Effector memory CD8-positive, alpha-beta T cell (primary cell): ENCODE measurements around the gene SLC34A1.
A peak's percentile ranks its signal among the peaks of the same experiment; 100 is the strongest.

Source experiments
- ATAC-seq: fragments of 150-1000 bp; cut with Tn5 transposase; replicated peaks from 2 replicates; pipeline ENCODE4 v1.10.0; 2021; ENCODE audit warnings: mild to moderate bottlenecking, moderate library complexity
- DNase-seq, 3 experiments: peaks; one replicate each; pipeline ENCODE4 v3.0.0; 2021
- H3K27ac Mint-ChIP-seq, 2 donors: one replicate each; pipeline ENCODE4 v1.8.0; 2022; ENCODE audit warnings: mild to moderate bottlenecking in 2 of 2, mixed read lengths in 2 of 2, moderate library complexity in 2 of 2
- H3K27me3 Mint-ChIP-seq, 2 donors: one replicate each; pipeline ENCODE4 v1.8.0; 2022; ENCODE audit warnings: mixed read lengths in 2 of 2
- H3K36me3 Mint-ChIP-seq: one replicate; pipeline ENCODE4 v1.8.0; 2022; ENCODE audit warnings: mild to moderate bottlenecking, moderate library complexity, mixed read lengths; ENCODE audit not compliant: insufficient read depth
- H3K4me1 Mint-ChIP-seq, 2 donors: one replicate each; pipeline ENCODE4 v1.8.0; 2022; ENCODE audit warnings: low read depth in 2 of 2, mixed read lengths in 2 of 2
- H3K4me3 Mint-ChIP-seq, 2 donors: one replicate each; pipeline ENCODE4 v1.8.0; 2022; ENCODE audit warnings: mild to moderate bottlenecking in 2 of 2, mixed read lengths in 2 of 2, moderate library complexity in 2 of 2
- H3K9me3 Mint-ChIP-seq, 2 donors: one replicate each; pipeline ENCODE4 v1.8.0; 2022; ENCODE audit warnings: mixed read lengths in 2 of 2

The SLC34A1 gene

GRCh38 chr5:177425801-177426565 lies 41.7 kb downstream of the SLC34A1 start:
- H3K4me3 Mint-ChIP-seq = peak overlapping the region; percentile 76 to 93
- peaks cover 49 to 52% of the 10 kb centered on the region in 2 donors for H3K4me1 Mint-ChIP-seq
- H3K36me3 Mint-ChIP-seq = peaks cover 43% of the 10 kb centered on the region

GRCh38 chr5:177426566-177427210 lies 42.5 kb downstream of the SLC34A1 start, which contains the start of gene GRK6:
TSS of gene GRK6 (plus strand) at chr5:177426676. CDS start at chr5:177426846, 170 bp downstream.
- Mint-ChIP-seq H3K4me1 (peaks cover 56 to 59% of the 10 kb centered on the region in 2 donors), H3K27me3 (no peaks in the 10 kb centered on the region), H3K36me3 (peaks cover 50% of the 10 kb centered on the region), H3K27ac (peak within 1 kb of the TSS; percentile 93 to 95), H3K9me3 (no peaks in the 10 kb centered on the region), H3K4me3 (peak within 1 kb of the TSS; percentile 90 to 93)
- DNase-seq (peak; percentile 56 to 64 (median 61)), ATAC-seq (peak; percentile 11)

More at GRCh38 chr5:177425801-177426565, 41.7 kb downstream of the SLC34A1 start:
- Mint-ChIP-seq H3K27ac (peak overlapping the region; percentile 93 to 95), H3K27me3 (no peaks in the 10 kb centered on the region), H3K9me3 (no peaks in the 10 kb centered on the region)
- peak; percentile 76 for ATAC-seq
- peak; percentile 98 to 100 (median 99) for DNase-seq

- peak overlapping the region; percentile 90 to 93 for H3K4me3 Mint-ChIP-seq
- DNase-seq = no peak
- ATAC-seq = no peak
- H3K4me1 Mint-ChIP-seq = peaks cover 61 to 64% of the 10 kb centered on the region in 2 donors
- H3K36me3 Mint-ChIP-seq = peaks cover 57% of the 10 kb centered on the region
- peak overlapping the region; percentile 93 to 95 for H3K27ac Mint-ChIP-seq
- no peaks in the 10 kb centered on the region for H3K9me3 Mint-ChIP-seq
- no peaks in the 10 kb centered on the region for H3K27me3 Mint-ChIP-seq
These were observed 43.1 kb downstream of the SLC34A1 start for GRCh38 chr5:177427211-177427822.

- Mint-ChIP-seq H3K36me3 (peaks cover 64% of the 10 kb centered on the region), H3K9me3 (no peaks in the 10 kb centered on the region), H3K4me3 (peak overlapping the region; percentile 90 to 93), H3K27me3 (no peaks in the 10 kb centered on the region), H3K4me1 (peaks cover 64 to 65% of the 10 kb centered on the region in 2 donors), H3K27ac (peak overlapping the region; percentile 93 to 95)
- ATAC-seq = no peak
- no peak for DNase-seq
These were observed 43.8 kb downstream of the SLC34A1 start for GRCh38 chr5:177427919-177428573.

- no peaks in the 10 kb centered on the region for H3K9me3 Mint-ChIP-seq
- H3K4me3 Mint-ChIP-seq = peak overlapping the region; percentile 90 to 93
- no peak for DNase-seq
- no peak for ATAC-seq
- peak overlapping the region; percentile 76 to 93 for H3K27ac Mint-ChIP-seq
- H3K4me1 Mint-ChIP-seq = peaks cover 64 to 69% of the 10 kb centered on the region in 2 donors
- H3K36me3 Mint-ChIP-seq = peaks cover 70% of the 10 kb centered on the region
- no peaks in the 10 kb centered on the region for H3K27me3 Mint-ChIP-seq
These were observed 44.5 kb downstream of the SLC34A1 start for GRCh38 chr5:177428574-177429217.

GRCh38 chr5:177429248-177430040 lies 45.2 kb downstream of the SLC34A1 start:
- Mint-ChIP-seq H3K4me1 (peaks cover 64 to 75% of the 10 kb centered on the region in 2 donors), H3K4me3 (peak overlapping the region; percentile 90 to 93), H3K27me3 (no peaks in the 10 kb centered on the region), H3K36me3 (peaks cover 76% of the 10 kb centered on the region), H3K9me3 (no peaks in the 10 kb centered on the region), H3K27ac (peak overlapping the region; percentile 76 to 93)
- ATAC-seq (peak; percentile 22), DNase-seq (peak; percentile 73 to 76 (median 76))

- Mint-ChIP-seq H3K4me1 (peaks cover 59 to 70% of the 10 kb centered on the region in 2 donors), H3K9me3 (no peaks in the 10 kb centered on the region), H3K27me3 (no peaks in the 10 kb centered on the region), H3K27ac (peak overlapping the region; percentile 76 to 93), H3K36me3 (peaks cover 85% of the 10 kb centered on the region), H3K4me3 (peak overlapping the region; percentile 90 to 93)
- no peak for DNase-seq
- ATAC-seq = no peak
These were observed 46.1 kb downstream of the SLC34A1 start for GRCh38 chr5:177430140-177430951.

- no peaks in the 10 kb centered on the region for H3K27me3 Mint-ChIP-seq
- DNase-seq (no peak), ATAC-seq (no peak)
- peaks cover 54 to 66% of the 10 kb centered on the region in 2 donors for H3K4me1 Mint-ChIP-seq
- H3K36me3 Mint-ChIP-seq = peaks cover 87% of the 10 kb centered on the region
- peak overlapping the region; percentile 76 to 93 for H3K27ac Mint-ChIP-seq
- peak overlapping the region; percentile 90 to 93 for H3K4me3 Mint-ChIP-seq
- H3K9me3 Mint-ChIP-seq = no peaks in the 10 kb centered on the region
These were observed 46.7 kb downstream of the SLC34A1 start for GRCh38 chr5:177430972-177431316.

- peaks cover 87% of the 10 kb centered on the region for H3K36me3 Mint-ChIP-seq
- H3K4me1 Mint-ChIP-seq = peaks cover 50 to 66% of the 10 kb centered on the region in 2 donors
- H3K27ac Mint-ChIP-seq = peak overlapping the region; percentile 76 to 93
- no peaks in the 10 kb centered on the region for H3K9me3 Mint-ChIP-seq
- DNase-seq = peak; percentile 68 to 72 (median 70)
- ATAC-seq = peak; percentile 63
- H3K27me3 Mint-ChIP-seq = no peaks in the 10 kb centered on the region
- peak overlapping the region; percentile 90 to 93 for H3K4me3 Mint-ChIP-seq
These were observed 47.3 kb downstream of the SLC34A1 start for GRCh38 chr5:177431317-177432142.

GRCh38 chr5:177432143-177432838 lies 48.1 kb downstream of the SLC34A1 start:
- Mint-ChIP-seq H3K4me3 (peak overlapping the region; percentile 90 to 93), H3K4me1 (peaks cover 54 to 66% of the 10 kb centered on the region in 2 donors), H3K27ac (peak overlapping the region; percentile 76 to 93), H3K27me3 (no peaks in the 10 kb centered on the region), H3K36me3 (peaks cover 90% of the 10 kb centered on the region), H3K9me3 (no peaks in the 10 kb centered on the region)
- ATAC-seq = no peak
- DNase-seq = no peak
